Measurements from ENCODE around the gene WDTC1. TPM values are rescaled to one million over a fixed set of nuclear protein-coding genes. Genes with fewer than 3 reads are reported as not detected.

The WDTC1 gene
- total and polyA plus RNA-seq, 9 of the 15 experiments (the other 6 are each of a cell fraction or from before 2014, with no cell fraction given) = 0.18 to 32.3 (median 8.8) TPM

GRCh38 chr1:27234049-27234882, at the start of gene WDTC1 (continued):
- no peak for TF ChIP-seq ZNF407 (IDR thresholded peaks at IDR 0.05; ENCODE audit: low read depth)
- no peak for TF ChIP-seq CBX5 (IDR thresholded peaks at IDR 0.05; ENCODE audit: borderline replicate concordance, low read depth)
- TF ChIP-seq ZFPM2 (CRISPR knock-in tag; IDR thresholded peaks at IDR 0.05) = no peak
- no peak for TF ChIP-seq SLC30A9 (CRISPR knock-in tag; IDR thresholded peaks at IDR 0.05)
- no peak for TF ChIP-seq ZNF280A (IDR thresholded peaks at IDR 0.05; ENCODE audit: low read depth, partially characterized antibody)
- TF ChIP-seq PML (IDR thresholded peaks at IDR 0.05; ENCODE audit: low read length) = no peak
- TF ChIP-seq ELK1 (CRISPR knock-in tag; IDR thresholded peaks at IDR 0.05) = no peak
- TF ChIP-seq CCAR2 (IDR thresholded peaks at IDR 0.05; ENCODE audit: low read depth, low read length) = no peak
- TF ChIP-seq MBD2 (IDR thresholded peaks at IDR 0.05; ENCODE audit: borderline replicate concordance, low read depth) = peak; percentile 97
- peak; percentile 100 for TF ChIP-seq TFAP4 (CRISPR knock-in tag; IDR thresholded peaks at IDR 0.05; ENCODE audit: borderline replicate concordance)
- peak; percentile 98 for TF ChIP-seq HCFC1 (IDR thresholded peaks at IDR 0.05; ENCODE audit: low read depth, low read length)
- no peak for TF ChIP-seq ZNF551 (CRISPR knock-in tag; IDR thresholded peaks at IDR 0.05)
- TF ChIP-seq HNRNPLL (IDR thresholded peaks at IDR 0.05; ENCODE audit: low read depth, low read length, poor library complexity, severe bottlenecking) = peak; percentile 99
- TF ChIP-seq SMARCB1 (IDR thresholded peaks at IDR 0.05; ENCODE audit: insufficient read length, low read depth) = no peak

All from K562 (cell line).